Peyer's patch (tissue), 4 donors: Measurements from ENCODE around the gene SYNE1. TPM values are rescaled to one million over a fixed set of nuclear protein-coding genes. Genes with fewer than 3 reads are reported as not detected.
"Not testable (repeated sequence)": the region's sequence is repeated elsewhere in the genome, so short reads cannot be mapped to it uniquely, and the experiment has no call there.

Source experiments
- DNase-seq, 3 donors: peaks; one replicate each; pipeline ENCODE4 v3.0.0-alpha.2; 2017 to 2019
- H3K27ac ChIP-seq, 4 donors: fragments of 200-600 bp; sonication (generic); one replicate each; pipeline ENCODE4 v1.5.1; 2016 to 2019
- H3K27me3 ChIP-seq, 2 donors: fragments of 200-600 bp; sonication (generic); one replicate each; pipeline ENCODE4 v1.5.1; 2019
- H3K36me3 ChIP-seq, 3 donors: fragments of 200-600 bp; sonication (generic); one replicate each; pipeline ENCODE4 v1.5.1; 2016 to 2019
- H3K4me1 ChIP-seq, 4 donors: fragments of 200-600 bp; sonication (generic); one replicate each; pipeline ENCODE4 v1.5.1; 2016 to 2019
- H3K4me3 ChIP-seq, 4 donors: fragments of 200-600 bp; sonication (generic); 1 replicate in 3 of 4; 2 replicates in 1 of 4; pipeline ENCODE4 v1.5.1; 2016 to 2019; ENCODE audit warnings: mild to moderate bottlenecking in 1 of 4
- H3K9me3 ChIP-seq, 4 donors: fragments of 200-600 bp; sonication (generic); one replicate each; pipeline ENCODE4 v1.5.1; 2016 to 2019; ENCODE audit warnings: mild to moderate bottlenecking in 1 of 4
- CTCF ChIP-seq, 6 experiments: fragments of 450-650 bp in 4 of 6; fragments of 200-600 bp in 2 of 6; sonication (generic) in 1 of 6; IDR thresholded peaks; one replicate each; pipeline ENCODE4 v1.5.1; 2017 to 2019; ENCODE audit warnings: antibody characterized with exemption in 6 of 6, mild to moderate bottlenecking in 3 of 6, moderate library complexity in 1 of 6
- POLR2A ChIP-seq, 2 donors: fragments of 450-650 bp; IDR thresholded peaks; one replicate each; pipeline ENCODE4 v1.5.1; 2017; ENCODE audit warnings: antibody characterized with exemption in 2 of 2, mild to moderate bottlenecking in 2 of 2, moderate library complexity in 2 of 2
- total RNA-seq, 4 donors: library from RNA; depleted of rRNA; stranded (reverse); fragments of >200 nt; gene quantifications; one replicate each; pipeline ENCODE4 v1.1.0, GENCODE V29; 2016

SYNE1 gene
- total RNA-seq = 100 to 1,000 TPM in 1 of 4 donors, 10 to 100 TPM in 3; 23.1 to 245 (median 34.8) TPM

- no peak for DNase-seq
- H3K4me3 ChIP-seq = peak within 1 kb of the TSS; percentile 33 to 60 (median 46)
- H3K27ac ChIP-seq = peak within 1 kb of the TSS in 2 of 4 donors; percentile 39 to 67
- no peaks in the 10 kb centered on the region for H3K27me3 ChIP-seq
- H3K9me3 ChIP-seq = no peaks in the 10 kb centered on the region
- no peak for TF ChIP-seq POLR2A (IDR thresholded peaks at IDR 0.05)
- no peak for TF ChIP-seq CTCF (IDR thresholded peaks at IDR 0.05)
- H3K4me1 ChIP-seq = peaks cover 0 to 12% (median 0%) of the 10 kb centered on the region in 4 donors
- H3K36me3 ChIP-seq = no peaks in the 10 kb centered on the region
These were observed at the start of gene SYNE1 for GRCh38 chr6:152637296-152638047. SYNE1 (minus strand) TSS chr6:152637362; CDS start chr6:152628331, 9,031 bp downstream.

- Histone ChIP-seq H3K27me3 (no peaks in the 10 kb centered on the region), H3K9me3 (no peaks in the 10 kb centered on the region), H3K4me3 (no peak overlapping the region), H3K27ac (no peak overlapping the region), H3K36me3 (no peaks in the 10 kb centered on the region), H3K4me1 (no peaks in the 10 kb centered on the region)
- TF ChIP-seq CTCF (IDR thresholded peaks at IDR 0.05) = no peak
- no peak for TF ChIP-seq POLR2A (IDR thresholded peaks at IDR 0.05)
- no peak for DNase-seq
These were observed 48.7 kb upstream of the SYNE1 start for GRCh38 chr6:152685819-152686218.

- H3K4me3 ChIP-seq, H3K27me3 ChIP-seq, H3K36me3 ChIP-seq: not testable (repeated sequence)
These were observed 45.8 kb upstream of the SYNE1 start for GRCh38 chr6:152682935-152683334.

GRCh38 chr6:152682141-152682540 is 45.0 kb upstream of the SYNE1 start:
- DNase-seq = no peak
- no peak overlapping the region for H3K4me3 ChIP-seq
- no peaks in the 10 kb centered on the region for H3K9me3 ChIP-seq
- no peak overlapping the region for H3K27ac ChIP-seq
- no peaks in the 10 kb centered on the region for H3K4me1 ChIP-seq
- TF ChIP-seq POLR2A (IDR thresholded peaks at IDR 0.05) (no peak), CTCF (IDR thresholded peaks at IDR 0.05) (no peak)
- H3K27me3 ChIP-seq = no peaks in the 10 kb centered on the region
- H3K36me3 ChIP-seq = no peaks in the 10 kb centered on the region

More at GRCh38 chr6:152682935-152683334, 45.8 kb upstream of the SYNE1 start:
- not testable (repeated sequence) for H3K4me1 ChIP-seq, H3K9me3 ChIP-seq, H3K27ac ChIP-seq, DNase-seq

- no peak overlapping the region for H3K27ac ChIP-seq
- TF ChIP-seq POLR2A (IDR thresholded peaks at IDR 0.05) (no peak), CTCF (IDR thresholded peaks at IDR 0.05) (no peak)
- H3K4me3 ChIP-seq = no peak overlapping the region
- H3K4me1 ChIP-seq = no peaks in the 10 kb centered on the region
- no peaks in the 10 kb centered on the region for H3K36me3 ChIP-seq
- H3K27me3 ChIP-seq = no peaks in the 10 kb centered on the region
- no peaks in the 10 kb centered on the region for H3K9me3 ChIP-seq
- no peak for DNase-seq
These were observed 43.8 kb upstream of the SYNE1 start for GRCh38 chr6:152680879-152681517.

- H3K4me1 ChIP-seq = no peaks in the 10 kb centered on the region
- no peak overlapping the region for H3K27ac ChIP-seq
- H3K9me3 ChIP-seq = no peaks in the 10 kb centered on the region
- no peak for TF ChIP-seq POLR2A (IDR thresholded peaks at IDR 0.05)
- TF ChIP-seq CTCF (IDR thresholded peaks at IDR 0.05) = no peak
- no peaks in the 10 kb centered on the region for H3K27me3 ChIP-seq
- no peak for DNase-seq
- H3K36me3 ChIP-seq = no peaks in the 10 kb centered on the region
- H3K4me3 ChIP-seq = no peak overlapping the region
These were observed 43.0 kb upstream of the SYNE1 start for GRCh38 chr6:152680151-152680550.
